ENCODE data around the gene HMX1.

HMX1 gene

GRCh38 chr4:8894424-8894816, 22.8 kb upstream of the HMX1 start:
- DNase-seq (ENCODE audit: low read depth): no peak
- no peak overlapping the region for H3K4me3 ChIP-seq (ENCODE audit: low read depth, low read length)

GRCh38 chr4:8893624-8894423, 22.2 kb upstream of the HMX1 start:
- no peak overlapping the region for H3K4me3 ChIP-seq (ENCODE audit: low read depth, low read length)
- no peak for DNase-seq (ENCODE audit: low read depth)

DNA sequence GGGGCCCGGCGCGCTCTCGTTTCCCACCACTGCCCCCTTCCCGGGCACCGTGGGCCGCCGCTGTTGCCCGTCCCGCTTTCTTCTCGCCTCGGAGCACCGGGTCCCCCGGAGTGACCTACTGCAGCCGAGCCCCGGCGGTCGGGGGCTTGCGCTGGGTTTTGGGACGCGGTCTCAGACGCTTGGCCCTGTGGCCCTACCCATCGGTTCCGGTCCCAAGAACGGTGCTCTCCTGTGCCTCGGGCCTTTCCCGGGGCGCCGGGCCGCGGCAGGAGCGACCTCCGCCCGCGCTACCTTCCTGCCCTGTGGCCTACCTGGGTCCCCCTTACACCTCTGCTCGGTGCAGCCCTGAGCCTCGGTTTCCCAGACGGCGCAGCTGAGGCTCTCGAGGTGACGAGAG, 21.6 kb upstream of the HMX1 start:
- DNase-seq (ENCODE audit: low read depth): no peak

GRCh38 chr4:8892556-8893226, 21.1 kb upstream of the HMX1 start:
- no peak overlapping the region for H3K4me3 ChIP-seq (ENCODE audit: low read depth, low read length)
- no peak for DNase-seq (ENCODE audit: low read depth)

More for the DNA sequence above, 21.6 kb upstream of the HMX1 start:
- no peak overlapping the region for H3K4me3 ChIP-seq (ENCODE audit: low read depth, low read length)

DNA sequence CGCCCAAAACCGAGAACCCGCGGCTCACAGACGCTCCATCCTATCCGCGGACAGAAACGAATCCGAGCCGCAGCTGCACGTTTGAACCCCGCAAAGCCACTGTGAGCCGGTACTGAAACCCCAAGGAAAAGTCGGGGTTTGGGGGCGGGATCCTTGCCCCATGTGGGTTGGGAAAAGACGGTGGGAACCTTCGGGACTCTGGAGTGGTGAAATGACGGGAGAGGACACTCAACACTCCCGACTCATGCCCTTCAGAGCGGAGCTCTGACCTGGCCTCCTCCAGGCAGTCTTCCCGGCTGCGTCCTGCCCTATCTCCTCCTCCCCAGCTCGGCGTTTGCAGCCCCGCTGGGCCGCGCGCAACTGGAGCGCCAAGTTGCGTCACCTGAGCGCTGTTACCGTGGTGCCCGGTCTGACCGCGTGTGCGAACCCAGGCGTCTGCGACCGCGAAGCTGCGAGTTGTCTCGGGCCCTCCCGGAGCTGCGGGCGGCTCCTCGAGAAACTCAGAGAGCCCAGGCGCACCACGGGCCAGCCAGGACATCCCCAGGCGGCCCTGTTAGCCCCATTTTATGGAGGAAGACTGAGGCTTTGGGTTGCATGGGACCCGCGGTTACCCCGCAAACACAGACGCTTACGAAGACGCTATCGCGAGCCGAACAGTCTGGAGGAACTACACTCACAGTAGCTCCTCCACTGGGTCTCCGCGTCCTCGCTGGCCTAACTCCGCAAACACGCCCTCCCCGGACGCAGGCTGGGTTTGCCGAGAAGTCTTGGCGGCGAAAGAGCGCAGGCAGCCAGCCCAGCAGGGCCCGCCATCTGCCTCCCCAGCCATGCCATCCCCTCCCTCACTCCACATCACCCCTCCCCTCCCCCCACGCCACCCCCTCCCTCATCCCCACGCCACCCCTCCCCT, 20.3 kb upstream of the HMX1 start:
- no peak for DNase-seq (ENCODE audit: low read depth)
- H3K4me3 ChIP-seq (ENCODE audit: low read depth, low read length): no peak overlapping the region

DNA sequence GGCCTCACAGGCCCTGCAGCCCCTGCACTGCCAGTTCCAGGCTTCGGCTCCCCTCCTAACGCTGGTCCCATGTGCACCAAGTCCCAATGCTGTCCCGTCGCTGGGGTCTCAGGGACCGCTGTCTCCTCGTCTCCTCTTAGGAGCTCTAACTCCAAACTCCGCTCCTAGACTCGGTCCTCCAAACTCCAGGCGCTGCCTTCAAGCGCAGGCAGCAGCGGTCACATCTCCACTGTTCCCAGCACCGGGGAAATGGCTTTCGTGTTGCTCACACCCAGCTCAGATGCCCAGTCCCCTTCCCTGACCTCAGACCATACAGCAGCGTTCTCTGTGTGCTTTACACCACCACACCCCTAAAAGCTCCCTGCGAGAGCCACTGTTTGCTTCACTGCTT, 19.6 kb upstream of the HMX1 start:
- no peak overlapping the region for H3K4me3 ChIP-seq (ENCODE audit: low read depth, low read length)
- no peak for DNase-seq (ENCODE audit: low read depth)

DNA sequence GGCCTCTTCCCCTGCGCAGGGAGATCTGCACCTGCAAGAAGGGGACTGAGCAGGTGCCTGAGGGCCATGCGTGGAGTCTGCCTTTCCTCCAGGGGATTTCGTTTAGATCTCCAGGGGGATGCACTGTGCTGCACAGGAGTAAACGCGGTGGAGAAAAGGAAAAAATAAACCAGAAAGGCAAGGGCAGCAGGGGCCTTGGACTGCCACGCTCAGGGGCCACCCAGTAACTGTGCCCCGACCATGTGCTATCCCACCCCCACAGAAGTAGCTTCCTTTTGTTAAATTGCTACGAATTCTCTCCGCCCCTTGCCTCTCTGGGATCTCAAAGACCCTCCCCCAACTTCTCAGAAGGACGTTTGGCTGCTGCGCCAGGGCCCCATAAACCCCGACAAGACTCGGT, 17.2 kb upstream of the HMX1 start:
- no peak for DNase-seq (ENCODE audit: low read depth)

DNA sequence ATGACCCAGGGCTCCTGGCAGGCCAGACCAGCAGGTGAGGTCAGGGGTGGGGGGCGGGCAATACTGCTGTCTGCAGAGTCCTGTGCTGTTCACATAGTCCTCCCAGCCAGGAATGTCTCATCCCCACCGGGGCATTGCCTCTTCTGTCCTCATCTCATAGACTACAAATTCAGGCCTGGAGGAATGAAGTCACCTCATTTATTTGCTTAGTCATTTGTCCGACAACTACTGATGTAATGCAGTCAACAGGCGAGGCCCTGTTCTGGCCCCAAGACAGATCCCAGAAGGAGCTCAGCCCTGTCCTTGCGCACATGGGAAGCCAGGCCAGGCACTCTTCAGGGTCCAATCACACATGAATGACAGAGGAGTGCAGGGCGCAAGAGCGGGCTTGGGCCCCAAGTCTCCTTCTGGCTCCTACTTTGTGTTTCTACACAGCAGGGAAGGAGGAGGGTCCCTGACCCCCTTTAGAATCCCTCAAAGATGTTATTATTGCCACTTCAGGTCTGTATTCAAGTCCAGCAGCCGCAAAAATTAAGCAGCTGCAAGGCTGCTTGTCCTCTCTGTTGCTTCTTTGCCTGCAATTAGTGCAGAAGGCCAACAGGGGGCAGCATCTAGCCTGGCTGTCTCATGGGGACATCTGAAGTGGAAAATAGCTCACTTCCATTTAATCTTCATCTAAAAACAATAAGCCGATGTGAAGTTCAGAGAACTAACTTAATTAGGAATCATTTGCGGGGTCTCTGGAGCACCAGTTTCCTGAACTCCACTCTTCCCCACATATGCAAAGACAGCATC, 15.2 kb upstream of the HMX1 start:
- no peak for DNase-seq (ENCODE audit: low read depth)
- no peak overlapping the region for H3K4me3 ChIP-seq (ENCODE audit: low read depth, low read length)

More for the DNA sequence above, 17.2 kb upstream of the HMX1 start:
- no peak overlapping the region for H3K4me3 ChIP-seq (ENCODE audit: low read depth, low read length)

- no peak overlapping the region for H3K4me3 ChIP-seq (ENCODE audit: low read depth, low read length)
- no peak for DNase-seq (ENCODE audit: low read depth)
These were observed 10.6 kb upstream of the HMX1 start for GRCh38 chr4:8882239-8882638.

DNA sequence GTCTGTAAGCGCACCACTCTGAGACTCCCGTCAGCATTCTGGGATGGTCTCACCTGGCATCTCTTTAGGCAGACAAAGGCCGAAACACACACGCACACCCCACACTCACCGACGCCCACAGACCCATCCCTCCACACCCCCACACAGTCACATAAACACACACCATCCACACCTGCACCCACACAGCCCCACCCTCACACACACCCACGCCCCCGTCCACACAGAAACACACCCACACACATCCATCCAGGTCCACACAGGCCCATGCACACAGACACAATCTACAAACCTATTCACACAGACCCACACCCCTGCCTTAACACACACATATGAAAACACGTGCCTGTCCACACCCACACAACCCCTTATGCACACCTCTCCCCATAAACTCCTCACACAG, 9.2 kb upstream of the HMX1 start:
- no peak for DNase-seq (ENCODE audit: low read depth)
- H3K4me3 ChIP-seq (ENCODE audit: low read depth, low read length): no peak overlapping the region

- H3K4me3 ChIP-seq (ENCODE audit: low read depth, low read length): no peak overlapping the region
- DNase-seq (ENCODE audit: low read depth): no peak
These were observed 7.9 kb upstream of the HMX1 start for GRCh38 chr4:8879574-8879973.

DNA sequence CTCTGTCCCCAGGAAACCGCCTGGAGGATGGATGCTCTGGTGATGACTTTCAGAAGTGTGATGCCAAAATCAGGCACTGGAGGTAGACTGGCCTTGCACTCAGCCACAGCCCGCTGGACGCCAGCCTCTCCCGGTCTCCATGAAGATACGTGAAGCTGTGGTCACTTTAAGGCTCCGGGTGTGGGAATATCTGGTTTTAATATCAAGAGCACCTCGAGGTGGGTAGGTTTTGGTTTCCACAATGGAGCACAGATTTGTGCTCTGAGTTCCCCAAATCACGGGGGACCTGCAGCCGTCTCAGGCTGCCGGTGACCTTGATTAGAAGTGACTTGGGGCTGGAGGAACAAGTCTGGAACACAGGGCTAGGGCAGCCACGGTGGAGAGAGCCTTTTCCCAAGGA, 6.8 kb upstream of the HMX1 start:
- DNase-seq (ENCODE audit: low read depth): no peak
- no peak overlapping the region for H3K4me3 ChIP-seq (ENCODE audit: low read depth, low read length)

- no peak overlapping the region for H3K4me3 ChIP-seq (ENCODE audit: low read depth, low read length)
- no peak for DNase-seq (ENCODE audit: low read depth)
These were observed 6.1 kb upstream of the HMX1 start for GRCh38 chr4:8877780-8878040.

- H3K4me3 ChIP-seq (ENCODE audit: low read depth, low read length): no peak overlapping the region
- no peak for DNase-seq (ENCODE audit: low read depth)
These were observed 5.5 kb upstream of the HMX1 start for GRCh38 chr4:8876982-8877779.

DNA sequence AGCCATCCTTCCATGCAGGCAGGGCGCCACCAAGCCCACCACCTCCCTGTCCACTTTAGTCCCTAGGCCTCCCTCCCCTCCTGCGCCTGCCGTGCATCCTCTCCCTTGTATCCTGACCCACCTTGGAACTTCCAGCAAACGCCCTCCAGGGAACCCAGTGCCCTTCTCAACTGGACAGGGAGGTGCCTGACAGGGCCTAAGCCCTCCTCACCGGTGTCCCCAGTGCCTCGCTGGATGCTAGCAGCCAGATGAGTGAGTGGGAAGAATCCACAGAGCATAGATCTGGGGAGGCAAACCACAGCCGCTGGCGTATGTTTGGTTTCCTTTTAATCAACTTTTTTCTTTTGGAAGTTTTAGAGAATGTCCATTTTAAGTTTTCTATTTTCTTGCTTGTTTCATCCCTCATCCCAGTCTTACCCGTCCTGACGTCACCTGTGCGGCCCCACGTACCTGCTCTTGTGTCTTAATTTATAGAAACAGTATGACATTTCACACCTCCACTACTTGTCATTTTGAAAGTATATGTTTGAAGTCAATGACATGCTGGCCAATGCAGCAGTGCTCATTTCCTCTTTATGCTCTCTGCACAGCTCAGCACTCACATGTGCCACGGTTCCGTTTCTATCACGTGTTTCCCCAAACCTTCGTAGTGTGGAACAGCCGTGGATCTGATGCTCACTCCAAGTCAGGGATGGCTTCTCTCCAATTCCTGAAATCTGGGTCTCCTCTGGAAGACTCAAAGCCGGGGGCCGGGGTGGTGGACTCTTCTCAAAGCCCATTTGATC, 3.4 kb upstream of the HMX1 start:
- DNase-seq (ENCODE audit: low read depth): no peak

DNA sequence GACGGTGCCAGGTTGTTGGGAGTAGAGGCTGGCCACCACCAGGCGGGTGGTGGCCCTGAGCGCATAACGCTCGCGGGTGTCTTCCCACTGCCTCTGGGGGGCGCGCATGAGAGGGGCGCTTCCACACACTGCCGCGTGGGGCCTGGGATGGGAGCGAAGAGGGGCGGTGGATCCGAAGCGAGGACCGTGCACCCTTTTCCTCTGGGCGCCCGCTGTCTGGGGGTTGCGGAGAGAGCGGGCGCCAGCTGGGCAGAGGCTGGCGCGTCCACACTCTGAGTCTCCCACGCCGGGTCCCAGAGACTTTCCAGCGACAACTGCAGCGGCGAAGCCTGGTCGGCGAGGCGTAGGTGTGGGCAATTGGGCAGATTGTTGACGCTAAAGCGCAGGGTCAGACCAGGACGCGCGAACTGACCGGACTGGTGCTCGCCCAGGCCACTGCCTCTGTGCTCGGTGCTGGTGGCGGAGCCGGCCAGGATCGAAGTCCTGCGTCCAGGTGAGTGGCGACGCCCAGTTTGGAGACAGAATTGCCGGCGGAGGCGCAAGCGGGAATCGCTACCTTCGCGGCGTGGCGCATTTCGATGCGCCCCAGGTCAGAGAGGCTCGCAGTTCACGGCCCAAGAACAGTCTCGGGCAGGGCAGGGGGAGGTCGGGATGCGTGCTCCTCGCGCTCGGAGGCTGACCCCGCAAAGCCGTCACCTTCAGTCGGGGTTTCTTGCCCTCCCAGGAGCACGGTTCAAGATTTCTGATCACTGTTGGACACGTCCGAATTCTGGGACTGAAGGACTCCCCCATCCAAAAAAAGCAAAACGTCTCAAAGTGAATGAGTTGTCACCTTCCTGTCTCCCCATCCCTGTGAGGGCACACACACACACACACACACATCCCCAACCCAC, 2.6 kb upstream of the HMX1 start:
- no peak for DNase-seq (ENCODE audit: low read depth)
- no peak overlapping the region for H3K4me3 ChIP-seq (ENCODE audit: low read depth, low read length)

More for the DNA sequence above, 3.4 kb upstream of the HMX1 start:
- no peak overlapping the region for H3K4me3 ChIP-seq (ENCODE audit: low read depth, low read length)

Measured in skeletal muscle cell (primary cell).